ENCODE measurements around the gene PCID2.

Gene PCID2

DNA sequence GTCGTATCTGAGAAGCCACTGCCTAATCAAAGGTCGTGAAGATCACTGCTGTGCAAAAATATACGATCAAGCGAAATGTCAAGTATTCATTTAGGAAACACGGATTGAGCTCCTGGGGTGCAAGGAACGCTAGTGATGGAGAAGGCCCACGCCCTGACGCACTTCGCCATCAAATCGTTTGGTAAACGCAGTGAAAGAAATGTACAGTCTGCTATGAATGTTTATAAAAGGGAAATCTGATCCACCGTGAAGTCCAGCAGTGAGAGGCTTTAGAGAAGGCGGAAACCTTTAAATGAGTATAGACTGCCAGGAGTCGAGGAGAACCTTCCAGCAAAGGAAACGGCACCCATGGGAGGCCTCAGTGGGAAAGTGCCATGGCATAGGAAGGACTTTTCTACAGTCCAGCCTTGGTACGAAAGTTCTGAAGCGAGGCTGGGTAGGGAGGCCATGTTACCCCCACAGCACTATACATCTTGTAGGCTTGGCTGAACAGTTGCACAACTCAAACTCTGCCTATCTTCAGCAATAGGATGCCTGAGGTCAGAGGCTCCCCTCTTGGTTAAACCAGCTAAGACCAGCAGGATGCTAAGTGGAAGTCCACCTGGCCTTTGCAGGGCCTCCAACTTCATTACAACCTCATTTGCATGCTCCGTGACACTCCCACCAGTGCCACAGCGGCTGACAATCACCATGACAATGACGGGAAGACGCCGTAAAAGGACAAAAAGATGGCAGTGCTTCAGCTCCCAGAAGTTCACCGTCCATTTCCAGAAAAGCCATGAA lies 20.4 kb downstream of the PCID2 start:
- no peak for DNase-seq

- peak in 49 of 56 donors; percentile 16 to 89 (median 52) for DNase-seq
Observed at GRCh38 chr13:113187263-113187669, 21.2 kb downstream of the PCID2 start.

DNA sequence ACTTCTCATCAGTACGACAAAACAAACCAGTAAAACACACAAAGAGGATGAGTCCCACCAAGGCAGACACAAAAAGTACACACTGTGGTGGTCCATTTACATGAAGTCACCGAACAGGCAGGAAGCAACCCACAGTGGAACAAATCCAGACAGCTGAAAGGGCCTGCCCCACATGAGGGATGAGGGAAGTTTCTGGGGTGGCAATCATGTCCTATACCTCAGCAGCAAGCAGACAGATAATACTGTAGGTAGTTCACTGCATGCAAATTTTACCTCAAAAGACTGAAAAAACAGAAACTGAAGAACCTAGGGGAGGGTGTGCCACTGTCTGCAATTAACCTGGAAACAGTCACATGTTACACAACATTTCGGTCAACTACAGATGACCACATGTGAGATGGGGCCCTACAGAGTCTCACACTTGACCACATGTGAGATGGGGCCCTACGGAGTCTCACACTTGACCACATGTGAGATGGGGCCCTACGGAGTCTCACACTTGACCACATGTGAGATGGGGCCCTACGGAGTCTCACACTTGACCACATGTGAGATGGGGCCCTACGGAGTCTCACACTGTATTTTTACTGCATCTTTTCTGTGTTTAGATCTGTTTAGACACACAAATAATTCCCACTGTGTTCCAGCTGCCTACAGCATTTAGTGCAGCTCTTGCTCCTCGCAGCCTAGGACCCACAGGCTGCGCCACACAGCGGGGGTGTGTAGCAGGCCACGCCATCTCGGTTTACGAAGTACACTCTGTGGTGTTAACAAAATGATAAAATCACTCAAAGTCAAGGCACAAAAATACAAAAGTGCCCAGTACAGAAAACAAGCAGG lies 22.2 kb downstream of the PCID2 start:
- DNase-seq: no peak

DNA sequence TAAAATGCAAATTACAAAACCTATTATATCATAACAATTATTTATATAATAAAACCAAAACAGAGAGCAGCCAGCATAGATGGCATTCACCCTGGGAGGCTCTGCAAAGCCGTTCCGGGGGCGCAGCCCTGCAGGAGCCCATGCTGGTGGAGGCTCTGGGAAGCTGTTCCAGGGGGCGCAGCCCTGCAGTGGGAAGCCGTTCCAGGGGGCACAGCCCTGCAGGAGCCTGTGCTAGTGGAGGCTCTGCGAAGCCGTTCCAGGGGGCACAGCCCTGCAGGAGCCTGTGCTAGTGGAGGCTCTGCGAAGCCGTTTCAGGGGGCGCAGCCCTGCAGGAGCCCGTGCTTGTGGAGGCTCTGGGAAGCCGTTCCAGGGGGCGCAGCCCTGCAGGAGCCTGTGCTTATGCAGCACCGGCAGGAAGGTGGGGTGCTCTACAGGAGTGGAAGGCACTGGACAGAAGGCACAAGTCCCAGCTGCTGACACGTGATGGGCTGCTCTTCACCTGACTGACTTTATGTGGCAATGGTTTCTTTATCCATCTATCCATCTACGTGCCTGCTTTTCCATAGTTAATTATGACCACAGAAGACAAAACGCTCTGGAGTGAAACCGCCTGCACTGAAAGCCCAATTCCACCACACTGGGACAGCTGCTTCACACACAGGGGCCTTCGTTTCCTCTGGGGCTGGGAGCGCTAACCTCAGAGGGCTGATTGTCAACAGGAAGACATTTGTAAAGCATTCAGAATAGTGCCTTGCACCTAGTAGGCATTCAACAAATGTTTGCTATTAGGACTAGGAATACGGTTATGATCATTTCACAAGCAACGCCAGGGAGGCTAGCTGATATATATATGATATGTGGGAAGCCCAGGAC lies 23.7 kb downstream of the PCID2 start:
- DNase-seq: no peak

GRCh38 chr13:113183450-113184129 lies 24.9 kb downstream of the PCID2 start:
- DNase-seq: no peak

DNA sequence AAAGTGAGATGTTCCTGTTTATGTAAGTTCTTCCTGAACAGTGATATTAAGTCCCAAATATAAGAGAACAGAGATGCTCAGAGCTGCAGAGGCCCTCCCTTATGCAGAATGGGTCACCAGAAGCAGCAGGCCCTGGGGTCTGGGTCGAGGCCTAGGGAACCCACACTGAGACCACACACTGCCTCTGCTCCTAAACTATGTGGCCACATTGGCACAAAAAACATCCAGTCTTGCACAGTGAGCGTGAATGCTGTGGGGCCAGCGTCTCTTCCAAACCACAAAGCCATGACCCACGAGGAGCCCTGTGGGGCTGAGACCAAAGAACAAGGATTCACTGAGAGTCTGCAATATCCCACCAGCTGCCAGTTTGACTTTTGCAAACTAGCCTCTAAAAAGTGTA lies 26.4 kb downstream of the PCID2 start:
- no peak for DNase-seq

DNA sequence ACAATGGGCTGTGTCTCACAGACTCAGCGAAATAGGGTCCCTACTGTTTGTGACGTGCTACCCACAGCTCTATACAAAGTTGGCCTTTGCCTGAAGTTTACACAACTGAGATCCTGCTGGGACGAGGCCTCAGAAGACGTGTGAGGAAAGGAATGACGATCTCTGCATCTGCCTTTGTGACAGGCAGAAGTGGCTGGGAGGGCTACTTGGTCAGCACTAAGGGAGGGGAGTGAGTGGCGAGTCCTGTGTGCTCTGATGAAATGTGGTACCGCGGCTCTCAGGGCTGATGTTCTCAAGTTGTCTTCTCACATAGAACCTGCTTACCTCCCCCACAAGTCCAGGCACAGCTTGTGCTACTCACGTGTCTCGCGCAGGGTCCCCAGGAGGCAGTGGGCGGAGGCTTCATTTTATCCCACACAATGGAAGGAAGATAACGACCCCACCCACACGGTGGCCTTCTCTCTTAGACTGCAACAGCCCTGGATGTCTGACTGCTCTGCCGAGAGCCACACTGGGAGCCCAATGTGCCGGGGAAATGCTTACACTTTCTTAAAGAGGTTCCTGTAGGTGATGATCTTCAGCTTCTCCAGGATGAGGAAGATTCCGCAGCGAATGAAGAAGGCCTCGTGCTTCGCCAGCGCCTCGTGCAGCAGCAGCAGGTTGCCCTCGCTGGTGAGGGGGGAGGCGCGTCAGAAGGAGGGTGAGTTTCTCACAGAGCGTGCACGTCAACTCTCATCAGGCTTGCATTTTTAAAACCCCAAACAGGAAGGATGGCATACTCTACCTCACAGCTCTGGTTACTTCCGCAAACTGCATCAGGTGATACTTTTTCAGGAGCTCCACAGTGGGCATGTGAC lies 28.9 kb downstream of the PCID2 start:
- DNase-seq: no peak

DNA sequence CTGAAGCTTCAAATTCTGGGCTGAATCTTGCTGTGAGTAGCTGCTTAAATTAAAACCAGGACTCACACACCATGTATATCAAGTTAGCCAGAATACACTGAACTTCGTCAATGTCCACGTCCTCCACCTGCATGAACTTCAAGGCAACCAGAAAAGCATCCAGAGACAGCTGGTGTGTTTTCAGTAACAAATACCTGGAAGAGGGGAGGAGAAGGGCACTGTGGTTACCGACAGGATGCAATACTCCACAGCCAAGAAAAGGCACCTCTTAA lies 29.6 kb downstream of the PCID2 start:
- no peak for DNase-seq

GRCh38 chr13:113178070-113178895 lies 30.2 kb downstream of the PCID2 start:
- no peak for DNase-seq

- no peak for DNase-seq
Observed at GRCh38 chr13:113176822-113177221, 31.6 kb downstream of the PCID2 start.

DNA sequence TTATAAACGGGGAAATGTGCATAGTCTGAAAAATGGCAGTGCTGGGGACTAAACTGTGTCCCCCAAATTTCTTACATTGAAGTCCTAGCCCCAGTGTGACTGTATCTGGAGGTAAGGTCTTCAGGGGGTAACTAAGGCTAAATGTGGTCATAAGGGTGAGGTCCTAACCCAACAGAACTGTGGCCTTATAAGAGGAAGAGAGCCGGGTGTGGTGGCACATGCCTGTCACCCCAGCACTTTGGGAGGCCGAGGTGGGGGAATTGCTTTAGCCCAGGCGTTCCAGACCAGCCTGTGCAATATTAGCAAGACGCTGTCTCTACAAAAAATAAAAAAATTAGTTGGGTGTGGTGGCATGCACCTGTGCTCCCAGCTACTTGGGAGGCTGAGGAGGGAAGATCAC lies 32.2 kb downstream of the PCID2 start:
- DNase-seq: no peak

GRCh38 chr13:113172419-113172926 lies 36.0 kb downstream of the PCID2 start:
- DNase-seq: no peak

DNA sequence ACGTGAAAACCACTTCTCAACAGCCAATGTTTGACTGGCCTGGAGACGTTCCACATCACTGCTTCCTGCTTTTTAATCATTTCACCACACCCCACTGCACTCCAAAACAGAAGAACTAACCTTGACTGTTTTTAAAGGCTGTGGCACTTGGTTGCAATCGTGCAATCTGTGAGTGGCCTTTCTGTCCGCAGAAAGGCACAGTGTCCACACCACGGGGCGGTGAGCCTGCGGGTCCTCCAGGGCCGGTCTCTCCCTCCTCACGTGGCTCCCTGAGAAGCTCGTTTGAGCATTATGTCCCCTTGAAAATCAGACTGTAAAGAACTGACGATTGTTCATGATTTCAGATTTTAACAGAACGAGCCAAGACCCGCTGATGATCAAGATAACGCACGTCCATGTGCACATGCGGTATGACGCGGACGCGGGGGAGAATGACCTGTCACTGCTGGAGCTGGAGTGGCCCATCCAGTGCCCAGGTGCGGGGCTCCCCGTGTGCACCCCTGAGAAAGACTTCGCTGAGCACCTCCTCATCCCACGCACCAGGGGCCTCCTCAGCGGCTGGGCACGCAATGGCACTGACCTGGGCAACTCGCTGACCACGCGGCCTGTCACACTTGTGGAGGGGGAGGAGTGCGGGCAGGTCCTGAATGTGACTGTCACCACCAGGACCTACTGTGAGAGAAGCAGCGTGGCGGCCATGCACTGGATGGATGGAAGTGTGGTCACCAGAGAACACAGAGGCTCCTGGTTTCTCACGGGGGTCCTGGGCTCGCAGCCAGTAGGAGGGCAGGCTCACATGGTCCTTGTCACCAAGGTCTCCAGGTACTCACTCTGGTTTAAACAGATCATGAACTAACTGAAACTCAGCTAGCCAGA lies 37.0 kb downstream of the PCID2 start:
- DNase-seq: no peak

- DNase-seq: no peak
Observed at GRCh38 chr13:113170511-113170910, 38.0 kb downstream of the PCID2 start.

DNA sequence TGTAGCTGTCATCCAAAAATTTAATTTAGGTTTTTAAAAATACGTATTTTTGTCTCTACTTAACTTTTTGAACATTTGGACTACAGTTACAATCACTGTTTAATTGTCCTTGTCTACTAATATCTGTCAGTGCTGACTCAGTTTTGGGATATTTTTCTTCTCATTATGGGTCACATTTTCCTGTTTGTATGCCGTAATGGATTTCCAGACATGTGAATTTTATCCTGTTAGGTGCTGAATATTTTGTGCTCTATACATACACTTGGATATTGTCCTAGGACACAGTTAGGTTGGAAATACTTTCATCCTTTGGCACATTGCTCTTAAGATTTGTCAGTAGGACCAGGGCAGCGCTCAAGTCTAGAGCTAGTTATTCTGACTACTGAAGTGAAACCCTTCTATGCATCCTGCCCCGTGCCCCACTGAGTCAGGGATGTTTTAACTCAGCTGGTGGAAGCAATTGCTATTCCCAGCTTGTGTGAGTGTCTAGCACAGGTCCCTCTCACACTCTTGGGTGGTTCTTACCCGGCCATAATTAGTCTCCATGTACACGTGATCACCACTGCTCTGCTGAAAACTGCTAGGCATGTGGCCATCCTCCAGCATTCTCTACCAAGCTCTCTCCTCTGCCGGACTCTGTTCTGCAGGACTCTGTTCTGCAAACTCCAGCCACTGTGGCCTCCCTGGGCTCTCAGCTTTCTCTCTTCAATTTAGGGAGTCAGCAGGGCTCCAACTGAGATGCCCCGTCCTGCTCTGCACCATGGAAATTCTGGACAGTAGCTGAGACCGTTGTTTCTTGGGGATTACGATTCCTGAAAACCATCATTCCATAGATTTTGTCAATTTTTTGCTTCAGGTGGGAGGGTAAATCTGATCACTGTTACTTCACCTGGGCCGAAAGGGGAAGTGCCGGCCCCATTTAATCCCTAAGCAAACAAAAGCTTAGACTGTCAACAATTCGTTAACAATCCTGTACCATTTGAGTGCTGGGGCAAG lies 38.9 kb downstream of the PCID2 start:
- no peak for DNase-seq

DNA sequence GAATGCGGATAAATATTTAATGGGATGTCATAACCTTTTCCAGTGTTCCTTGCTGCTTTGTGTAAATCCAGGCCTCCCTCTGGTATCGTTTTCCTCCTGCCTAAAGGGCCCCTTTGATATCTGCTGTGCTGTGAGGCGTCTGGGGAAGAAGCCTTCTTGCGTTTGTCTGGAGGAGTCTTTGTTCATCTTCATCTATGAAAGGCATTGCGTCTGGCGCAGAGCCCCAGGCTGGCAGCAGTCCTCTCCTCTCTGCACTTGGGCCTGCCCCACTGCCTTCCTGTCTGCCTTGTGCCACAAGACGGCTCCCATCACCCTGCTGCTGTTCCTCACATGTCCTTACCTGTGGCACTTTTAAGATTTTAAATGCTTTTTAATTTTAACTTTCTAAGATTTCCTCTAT lies 40.3 kb downstream of the PCID2 start:
- DNase-seq: no peak

- no peak for DNase-seq
Observed at GRCh38 chr13:113167575-113167974, 40.9 kb downstream of the PCID2 start.
